K562 (cell line): ENCODE data around the gene ADAM19. TPM values are rescaled to one million over a fixed set of nuclear protein-coding genes. Genes with fewer than 3 reads are reported as not detected.
A peak's percentile ranks its signal among the peaks of the same experiment; 100 is the strongest.
"Not testable (repeated sequence)": the region's sequence is repeated elsewhere in the genome, so short reads cannot be mapped to it uniquely, and the experiment has no call there.

ENCODE experiments used
- ATAC-seq: fragments of 200-7000 bp; cut with Tn5 transposase; 3 replicates; pipeline ENCODE4 v1.9.1; 2020; ENCODE audit warnings: moderate library complexity
- BruUV-seq: library from RNA; stranded (reverse); fragments of 400-500 nt; replicated peaks from 2 replicates; lab custom pipeline; 2021; lab: Mats Ljungman, UMichigan
- CTCF ChIA-PET: fragments of 300-600 bp; formaldehyde crosslinking; extraction: SDS; loops from one replicate; lab custom pipeline; 2021; ENCODE audit warnings: low intra/inter-chr PET ratio; lab: Yijun Ruan, JAX
- POLR2A ChIA-PET: fragments of 300-600, 350-650 bp; sonication (Branson Sonifier 250); formaldehyde crosslinking; extraction: SDS; loops from one replicate; lab custom pipeline; 2021; ENCODE audit warnings: antibody characterized with exemption, inconsistent platforms; lab: Yijun Ruan, JAX
- DNase-seq, 4 experiments: peaks; one replicate each; pipeline versions ENCODE4 v3.0.0 to v3.0.0-alpha.2; 2011 to 2018; ENCODE audit warnings: low spot score in 3 of 4, mixed read lengths in 3 of 4; ENCODE audit errors: extremely low read depth in 1 of 4
- FAIRE-seq: peaks from 2 replicates; lab custom pipeline; 2011; peaks lifted over from hg19 to GRCh38; lab: Jason Lieb, UNC
- H2AFZ ChIP-seq: 2 replicates; pipeline ENCODE4 v1.6.0; 2011; ENCODE audit warnings: low read depth, low read length, control low read depth, inconsistent platforms
- H3K27ac ChIP-seq: fragments of 200-600 bp; 3 replicates; pipeline ENCODE4 v1.8.0; 2011; ENCODE audit warnings: low read depth, mild to moderate bottlenecking, control low read depth, inconsistent platforms, low read length, moderate library complexity, mixed read lengths; ENCODE audit errors: extremely low read depth
- H3K27me3 ChIP-seq, 2 experiments: fragments of 300-600 bp in 1 of 2; 2 replicates in 1 of 2; 3 replicates in 1 of 2; pipeline versions ENCODE4 v1.6.0 to v1.8.0; 2011; ENCODE audit warnings: inconsistent platforms in 2 of 2, low read length in 2 of 2, mild to moderate bottlenecking in 1 of 2, mixed read lengths in 1 of 2, moderate library complexity in 1 of 2; ENCODE audit not compliant: control insufficient read depth in 2 of 2, insufficient read depth in 2 of 2
- H3K36me3 ChIP-seq: fragments of 300-600 bp; 3 replicates; pipeline ENCODE4 v1.8.0; 2011; ENCODE audit warnings: mild to moderate bottlenecking, low read length, inconsistent platforms; ENCODE audit not compliant: control insufficient read depth, insufficient read depth
- H3K4me1 ChIP-seq, 2 experiments: fragments of 200-600 bp in 1 of 2; replicated peaks in 1 of 2; 2 replicates in 1 of 2; 3 replicates in 1 of 2; pipeline versions ENCODE4 v1.5.1 to v1.8.0; 2011; ENCODE audit warnings: inconsistent platforms in 2 of 2, low read length in 2 of 2, mild to moderate bottlenecking in 1 of 2, mixed read lengths in 1 of 2, moderate library complexity in 1 of 2; ENCODE audit not compliant: control insufficient read depth in 2 of 2, insufficient read depth in 2 of 2
- H3K4me2 ChIP-seq: 2 replicates; pipeline ENCODE4 v1.6.1; 2011; ENCODE audit warnings: low read length, control low read depth, inconsistent platforms, mixed read lengths; ENCODE audit not compliant: insufficient read depth
- H3K4me3 ChIP-seq: fragments of 200-600 bp; sonication (generic), shearing (Covaris generic); 2 replicates; pipeline ENCODE4 v1.5.1; 2016; ENCODE audit warnings: control low read depth, inconsistent platforms
- H3K79me2 ChIP-seq: fragments of 200-600 bp; 3 replicates; pipeline ENCODE4 v1.8.0; 2011; ENCODE audit warnings: low read length, inconsistent platforms; ENCODE audit not compliant: control insufficient read depth, insufficient read depth
- H3K9ac ChIP-seq, 2 experiments: 2 replicates each; pipeline versions ENCODE4 v1.6.0 to v1.6.1; 2011; ENCODE audit warnings: low read depth in 2 of 2, low read length in 2 of 2, control low read depth in 1 of 2, inconsistent platforms in 1 of 2, mild to moderate bottlenecking in 1 of 2, mixed read lengths in 1 of 2; ENCODE audit not compliant: insufficient read depth in 1 of 2
- H3K9me1 ChIP-seq: one replicate; pipeline ENCODE4 v1.6.0; 2011; ENCODE audit warnings: inconsistent platforms, mild to moderate bottlenecking, low read length, moderate library complexity; ENCODE audit not compliant: control insufficient read depth, insufficient read depth
- H3K9me3 ChIP-seq: replicated peaks from 2 replicates; pipeline ENCODE4 v1.5.1; 2011; ENCODE audit warnings: low read depth, low read length, inconsistent platforms; ENCODE audit not compliant: control insufficient read depth, insufficient read depth
- H4K20me1 ChIP-seq: replicated peaks from 2 replicates; pipeline ENCODE4 v1.6.1; 2011; ENCODE audit warnings: low read length, inconsistent platforms, mixed read lengths; ENCODE audit not compliant: control insufficient read depth, insufficient read depth
- ZNF146 ChIP-seq: IDR thresholded peaks from one replicate; pipeline ENCODE4 v1.6.1; 2018; ENCODE audit warnings: missing compliant biosample characterization; ENCODE audit not compliant: unreplicated experiment
- WGBS: fragments of 100-300 bp; shearing (Covaris generic); methylation state at CpG from one replicate; pipeline ENCODE4 v1.1.6; 2016; ENCODE audit warnings: low coverage, mixed read lengths; ENCODE audit not compliant: insufficient coverage; ENCODE audit errors: missing lambda C conversion rate; 5-methylcytosine and 5-hydroxymethylcytosine counted together
- in situ Hi-C: fragments of 300-500 bp; cut with MboI; formaldehyde crosslinking; loops from 4 replicates; pipeline ENCODE4 v1.15.0; 2018; ENCODE audit warnings: inconsistent platforms, mixed read lengths
- intact Hi-C: fragments of 100-400 bp; cut with micrococcal nuclease; formaldehyde crosslinking; loops from 2 replicates; pipeline ENCODE4 v1.14.2; 2022
- polyA plus RNA-seq, 8 experiments: library from polyadenylated mRNA; depleted of rRNA in 4 of 8; stranded (reverse) in 5 of 8; unstranded in 3 of 8; fragments of >200 nt; fragmentation: Nextera tagmentation in 2 of 8; fragmentation: Illumina TruSeq in 1 of 8; extraction: Ambion mirVana in 2 of 8; extraction: Trizol in 1 of 8; gene quantifications; 2 replicates each; pipeline versions ENCODE4 v1.2.1 to v1.2.3, GENCODE V29; 2011 to 2014; ENCODE audit warnings: inconsistent platforms in 1 of 8, missing spikeins in 1 of 8
- small RNA-seq: library from RNA; depleted of rRNA; stranded (forward); fragments of <200 nt; gene quantifications from one replicate; pipeline ENCODE3, GENCODE V24; 2014
- total RNA-seq, 7 experiments: library from RNA; depleted of rRNA in 6 of 7; stranded (reverse); fragments of >200 nt in 6 of 7; fragmentation: Illumina TruSeq in 2 of 7; extraction: Trizol in 2 of 7; gene quantifications; 2 replicates each; pipeline versions ENCODE4 v1.2.1 to v1.2.3, GENCODE V29; 2011 to 2021; ENCODE audit warnings: low replicate concordance in 1 of 7

Gene ADAM19
- total and polyA plus RNA-seq, 9 of the 15 experiments (the other 6 are each of a cell fraction or from before 2014, with no cell fraction given), result 0.11 to 1.1 (median 0.43) TPM

DNA sequence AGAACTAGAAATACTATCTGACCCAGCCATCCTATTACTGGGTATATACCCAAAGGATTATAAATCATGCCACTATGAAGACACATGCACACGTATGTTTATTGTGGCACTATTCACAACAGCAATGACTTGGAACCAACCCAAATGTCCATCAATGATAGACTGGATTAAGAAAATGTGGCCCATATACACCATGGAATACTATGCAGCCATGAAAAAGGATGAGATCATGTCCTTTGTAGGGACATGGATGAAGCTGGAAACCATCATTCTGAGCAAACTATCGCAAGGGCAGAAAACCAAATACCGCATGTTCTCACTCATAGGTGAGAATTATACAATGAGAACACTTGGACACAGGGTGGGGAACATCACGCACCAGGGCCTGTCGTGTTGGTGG is 145.7 kb downstream of the ADAM19 start:
- FAIRE-seq, POLR2A ChIA-PET, H2AFZ ChIP-seq, H3K9ac ChIP-seq, BruUV-seq, in situ Hi-C loops, H3K27me3 ChIP-seq, H3K27ac ChIP-seq, DNase-seq, H4K20me1 ChIP-seq, CTCF ChIA-PET, H3K4me2 ChIP-seq, H3K36me3 ChIP-seq, ATAC-seq, H3K9me3 ChIP-seq, H3K9me1 ChIP-seq, H3K79me2 ChIP-seq, H3K4me3 ChIP-seq, H3K4me1 ChIP-seq: not testable (repeated sequence)
- WGBS, result 4% methylated on average over 5 of the region's 5 CpGs
- intact Hi-C loops, result loop anchor here (5.0 kb wide), 1 partner anchor 312 kb away; the partner anchor contains the start of gene LSM11
- peak; percentile 81 for TF ChIP-seq ZNF146 (CRISPR knock-in tag)

Small RNAs within 50 kb of the gene (small RNA-seq; reads per million reads assigned to genes)
- gene RNU6-390P, result not detected

Other genes starting within 250 kb of the ADAM19 start
- gene NIPAL4, start 115.6 kb downstream of the ADAM19 start, total RNA-seq (2014; rRNA removed), result not detected in 2 replicates
- not detected in 2 replicates for gene NIPAL4, start 115.6 kb downstream of the ADAM19 start, total RNA-seq (2014; rRNA removed; fragmentation: Illumina TruSeq; extraction: Trizol)
- not detected in 2 replicates for gene NIPAL4, start 115.6 kb downstream of the ADAM19 start, total RNA-seq (2015; rRNA removed; fragmentation: Illumina TruSeq; extraction: Trizol)
- not detected in 2 replicates for gene NIPAL4, start 115.6 kb downstream of the ADAM19 start, total RNA-seq (2021)
- not detected in 2 replicates for gene NIPAL4, start 115.6 kb downstream of the ADAM19 start, polyA plus RNA-seq (2011; rRNA removed)
- gene NIPAL4, start 115.6 kb downstream of the ADAM19 start, polyA plus RNA-seq (2014; fragmentation: Illumina TruSeq; extraction: Trizol), result not detected in 2 replicates
- not detected for gene NIPAL4, start 115.6 kb downstream of the ADAM19 start, polyA plus RNA-seq (2014; fragmentation: Nextera tagmentation; extraction: Ambion mirVana)
- gene NIPAL4, start 115.6 kb downstream of the ADAM19 start, polyA plus RNA-seq (2014; rRNA removed), result not detected in 2 replicates
- gene SOX30, start 76.7 kb upstream of the ADAM19 start, total RNA-seq (2014; rRNA removed), result not detected in 2 replicates
- gene SOX30, start 76.7 kb upstream of the ADAM19 start, total RNA-seq (2014; rRNA removed; fragmentation: Illumina TruSeq; extraction: Trizol), result not detected in 2 replicates
- not detected in 2 replicates for gene SOX30, start 76.7 kb upstream of the ADAM19 start, total RNA-seq (2015; rRNA removed; fragmentation: Illumina TruSeq; extraction: Trizol)
- not detected in 2 replicates for gene SOX30, start 76.7 kb upstream of the ADAM19 start, total RNA-seq (2021)
- gene SOX30, start 76.7 kb upstream of the ADAM19 start, polyA plus RNA-seq (2011; rRNA removed), result not detected in 2 replicates
- gene SOX30, start 76.7 kb upstream of the ADAM19 start, polyA plus RNA-seq (2014; fragmentation: Illumina TruSeq; extraction: Trizol), result not detected in 2 replicates
- gene SOX30, start 76.7 kb upstream of the ADAM19 start, polyA plus RNA-seq (2014; fragmentation: Nextera tagmentation; extraction: Ambion mirVana), result not detected
- gene SOX30, start 76.7 kb upstream of the ADAM19 start, polyA plus RNA-seq (2014; rRNA removed), result not detected in 2 replicates
- gene C5orf52, start 95.8 kb upstream of the ADAM19 start, total RNA-seq (2014; rRNA removed), result not detected in 2 replicates
- gene C5orf52, start 95.8 kb upstream of the ADAM19 start, total RNA-seq (2014; rRNA removed; fragmentation: Illumina TruSeq; extraction: Trizol), result not detected in 2 replicates
- gene C5orf52, start 95.8 kb upstream of the ADAM19 start, total RNA-seq (2015; rRNA removed; fragmentation: Illumina TruSeq; extraction: Trizol), result not detected in 2 replicates
- gene C5orf52, start 95.8 kb upstream of the ADAM19 start, total RNA-seq (2021), result not detected in 2 replicates
- not detected in 2 replicates for gene C5orf52, start 95.8 kb upstream of the ADAM19 start, polyA plus RNA-seq (2011; rRNA removed)
- not detected in 2 replicates for gene C5orf52, start 95.8 kb upstream of the ADAM19 start, polyA plus RNA-seq (2014; fragmentation: Illumina TruSeq; extraction: Trizol)
- gene C5orf52, start 95.8 kb upstream of the ADAM19 start, polyA plus RNA-seq (2014; fragmentation: Nextera tagmentation; extraction: Ambion mirVana), result not detected
- gene C5orf52, start 95.8 kb upstream of the ADAM19 start, polyA plus RNA-seq (2014; rRNA removed), result not detected in 2 replicates
- gene THG1L, start 155.6 kb upstream of the ADAM19 start, total RNA-seq (2014; rRNA removed), result 24.8 and 32.7 TPM in 2 replicates
- 27.8 and 31.7 TPM in 2 replicates for gene THG1L, start 155.6 kb upstream of the ADAM19 start, total RNA-seq (2014; rRNA removed; fragmentation: Illumina TruSeq; extraction: Trizol)
- gene THG1L, start 155.6 kb upstream of the ADAM19 start, total RNA-seq (2015; rRNA removed; fragmentation: Illumina TruSeq; extraction: Trizol), result 23.0 and 28.0 TPM in 2 replicates
- gene THG1L, start 155.6 kb upstream of the ADAM19 start, total RNA-seq (2021), result 21.8 and 22.4 TPM in 2 replicates
- gene THG1L, start 155.6 kb upstream of the ADAM19 start, polyA plus RNA-seq (2011; rRNA removed), result 24.7 and 31.6 TPM in 2 replicates
- 25.9 and 27.5 TPM in 2 replicates for gene THG1L, start 155.6 kb upstream of the ADAM19 start, polyA plus RNA-seq (2014; fragmentation: Illumina TruSeq; extraction: Trizol)
- gene THG1L, start 155.6 kb upstream of the ADAM19 start, polyA plus RNA-seq (2014; fragmentation: Nextera tagmentation; extraction: Ambion mirVana), result 10 to 100 TPM; 26.5 to 40.7 TPM
- gene THG1L, start 155.6 kb upstream of the ADAM19 start, polyA plus RNA-seq (2014; rRNA removed), result 35.3 and 38.1 TPM in 2 replicates
- 4.3 and 4.7 TPM in 2 replicates for gene LSM11, start 167.9 kb upstream of the ADAM19 start, total RNA-seq (2014; rRNA removed)
- gene LSM11, start 167.9 kb upstream of the ADAM19 start, total RNA-seq (2014; rRNA removed; fragmentation: Illumina TruSeq; extraction: Trizol), result 6.3 and 8.2 TPM in 2 replicates
- gene LSM11, start 167.9 kb upstream of the ADAM19 start, total RNA-seq (2015; rRNA removed; fragmentation: Illumina TruSeq; extraction: Trizol), result 4.8 and 5.1 TPM in 2 replicates
- 6.2 and 6.7 TPM in 2 replicates for gene LSM11, start 167.9 kb upstream of the ADAM19 start, total RNA-seq (2021)
- gene LSM11, start 167.9 kb upstream of the ADAM19 start, polyA plus RNA-seq (2011; rRNA removed), result 7.5 and 9.4 TPM in 2 replicates
- 4.7 and 5.0 TPM in 2 replicates for gene LSM11, start 167.9 kb upstream of the ADAM19 start, polyA plus RNA-seq (2014; fragmentation: Illumina TruSeq; extraction: Trizol)
- gene LSM11, start 167.9 kb upstream of the ADAM19 start, polyA plus RNA-seq (2014; fragmentation: Nextera tagmentation; extraction: Ambion mirVana), result 1 to 10 TPM; 1.8 to 2.6 TPM
- gene LSM11, start 167.9 kb upstream of the ADAM19 start, polyA plus RNA-seq (2014; rRNA removed), result 4.3 and 4.6 TPM in 2 replicates